Dedifferentiated amniotic fluid mesenchymal stem cell (primary cell): ENCODE measurements around the gene NMRK1.
A peak's percentile ranks its signal among the peaks of the same experiment; 100 is the strongest.

Experiments used
- DNase-seq: peaks from one replicate; pipeline ENCODE4 v3.0.0-alpha.2; 2016; ENCODE audit errors: extremely low spot score

Gene NMRK1

DNA sequence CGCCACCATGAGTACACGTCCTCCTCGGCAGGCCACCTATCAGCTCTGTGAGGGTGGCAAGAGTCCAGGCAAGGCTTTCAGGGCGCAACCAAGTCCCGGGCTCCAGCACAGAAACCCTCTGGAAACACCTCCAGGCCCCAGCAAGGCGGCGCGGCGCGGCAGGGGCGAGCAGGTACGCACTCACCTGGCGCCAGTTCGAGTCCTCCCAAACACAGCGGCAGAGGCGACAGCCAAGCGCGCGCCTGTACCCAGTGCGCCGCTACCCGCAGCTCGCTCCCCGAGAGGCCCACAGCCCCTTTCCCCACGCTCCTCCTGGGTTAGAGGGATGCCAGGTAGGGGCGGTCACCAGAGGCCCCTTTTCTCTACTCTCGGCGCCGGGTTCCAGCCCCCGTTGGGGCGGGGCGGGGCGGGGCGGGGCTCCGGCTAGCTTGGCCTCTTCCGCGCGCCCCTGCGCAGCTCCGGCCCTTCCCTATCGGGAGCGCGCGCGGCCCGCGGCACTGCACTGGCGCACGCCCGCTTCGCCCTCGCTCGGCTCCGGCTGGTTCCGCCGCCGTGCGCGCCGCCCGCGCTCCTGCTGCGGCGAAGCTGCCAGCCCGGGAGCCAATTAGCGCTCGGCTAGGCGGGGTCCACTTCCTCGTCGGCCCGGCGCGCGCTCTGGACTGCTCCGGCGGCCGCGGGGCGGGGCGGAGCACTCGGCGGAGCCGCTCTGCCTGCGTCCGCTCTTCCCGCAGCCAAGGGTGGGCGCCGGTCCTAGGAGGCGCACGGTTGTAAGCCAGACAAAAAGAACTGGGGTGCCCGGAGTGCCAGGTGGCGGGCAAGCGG is at the start of gene NMRK1, which contains the start of gene OSTF1:
NMRK1 (minus strand) TSS at position 332 of the 822 bp plus-strand sequence. CDS start 5,040 bp downstream, outside the sequence.
OSTF1 (plus strand) TSS at position 691 of the 822 bp plus-strand sequence. CDS start 179 bp downstream, outside the sequence.
- peak; percentile 93 for DNase-seq

DNA sequence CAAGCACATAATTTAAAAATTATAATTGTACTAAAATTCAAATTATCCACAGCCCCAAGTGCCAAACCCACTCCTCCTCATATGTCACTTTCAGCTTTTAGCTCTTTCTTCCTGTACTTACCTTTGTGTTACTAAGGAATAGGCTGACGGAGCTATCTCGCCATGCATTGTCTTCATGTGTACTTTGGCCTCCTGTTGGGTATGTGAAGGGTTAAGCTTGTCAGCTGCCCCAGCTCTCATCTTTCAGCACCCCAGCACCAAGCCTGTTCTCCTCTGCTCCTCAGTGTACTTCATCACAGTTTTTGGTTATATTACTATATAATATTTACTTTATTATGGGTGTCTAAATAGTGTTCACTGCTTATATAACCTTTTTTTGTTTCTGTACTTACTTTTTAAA is 46.5 kb upstream of the NMRK1 start:
- DNase-seq, result no peak

- no peak for DNase-seq
These were observed 45.4 kb upstream of the NMRK1 start for GRCh38 chr9:75133396-75133795.

- DNase-seq, result no peak
These were observed 44.3 kb upstream of the NMRK1 start for GRCh38 chr9:75132244-75132643.

DNA sequence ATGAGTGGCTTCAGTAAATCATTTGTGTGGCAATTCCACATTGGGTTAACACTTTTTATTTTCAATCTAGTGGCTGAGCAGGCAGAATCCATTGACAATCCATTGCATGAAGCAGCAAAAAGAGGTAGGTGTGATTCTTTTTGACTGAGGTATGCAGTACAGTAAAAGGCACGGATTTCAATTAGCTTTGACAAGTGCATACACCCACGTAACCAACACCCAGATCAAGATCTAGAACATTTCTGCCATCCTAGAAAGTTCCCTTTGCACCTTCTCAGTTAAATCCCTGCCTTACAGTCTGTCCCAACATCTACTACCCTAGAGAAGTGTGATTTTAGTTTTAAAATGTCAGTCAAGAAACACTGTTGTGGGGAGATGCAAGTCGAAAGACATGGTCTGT is 43.7 kb upstream of the NMRK1 start:
- DNase-seq, result no peak

GRCh38 chr9:75130621-75131230 is 42.8 kb upstream of the NMRK1 start:
- peak; percentile 58 for DNase-seq

DNA sequence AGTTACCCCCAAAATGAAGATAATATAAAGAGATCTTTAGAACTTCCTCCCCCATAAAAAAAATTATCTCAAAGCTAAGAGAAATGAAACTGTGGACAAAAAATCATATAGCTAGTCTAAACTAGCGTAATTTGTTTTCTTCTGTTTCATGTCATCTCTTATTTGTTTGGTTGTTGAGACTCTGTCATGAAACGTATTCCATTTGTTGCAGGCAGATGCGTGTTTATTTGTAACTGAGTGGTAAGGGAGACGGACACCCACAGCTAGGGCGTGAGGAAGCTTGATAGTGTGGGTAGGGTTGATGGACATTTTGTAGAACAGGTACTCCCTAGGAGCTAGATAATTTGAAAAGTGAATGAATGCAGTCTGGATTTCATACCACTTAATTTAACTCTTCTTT is 42.2 kb upstream of the NMRK1 start:
- DNase-seq, result no peak

GRCh38 chr9:75128535-75128934 is 40.6 kb upstream of the NMRK1 start:
- DNase-seq, result no peak

GRCh38 chr9:75123696-75124095 is 35.7 kb upstream of the NMRK1 start:
- no peak for DNase-seq

DNA sequence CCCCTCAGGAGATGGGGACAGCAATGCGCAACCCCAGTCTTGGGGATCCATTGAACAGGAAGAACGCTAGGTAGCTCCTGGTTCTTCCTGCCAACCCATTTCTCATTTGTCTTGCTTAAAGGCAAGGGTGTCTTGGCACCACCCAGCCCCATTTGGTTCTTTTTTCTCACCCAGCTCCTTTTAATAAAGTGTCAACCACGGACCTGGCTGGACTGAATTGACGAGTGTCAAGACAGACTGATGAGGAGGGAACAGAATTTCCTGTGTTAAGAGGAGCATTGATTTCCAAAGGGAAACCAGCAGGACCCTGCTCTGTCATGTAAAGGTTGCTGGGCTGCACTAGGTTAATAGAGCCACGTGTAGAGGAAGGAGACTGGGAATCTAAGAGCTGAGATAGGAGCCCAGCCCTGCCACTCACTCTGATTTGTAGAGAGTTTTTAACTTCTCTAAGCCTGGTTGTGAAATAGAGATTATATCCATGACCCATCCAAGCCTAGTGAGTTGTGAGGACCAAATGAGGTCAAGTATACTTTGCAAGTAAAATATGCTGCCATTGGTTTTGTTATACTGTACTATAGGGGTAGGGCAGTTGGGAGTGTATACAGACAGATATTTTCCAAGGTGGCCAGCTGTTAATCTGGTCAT is 34.1 kb upstream of the NMRK1 start:
- DNase-seq, result no peak

DNA sequence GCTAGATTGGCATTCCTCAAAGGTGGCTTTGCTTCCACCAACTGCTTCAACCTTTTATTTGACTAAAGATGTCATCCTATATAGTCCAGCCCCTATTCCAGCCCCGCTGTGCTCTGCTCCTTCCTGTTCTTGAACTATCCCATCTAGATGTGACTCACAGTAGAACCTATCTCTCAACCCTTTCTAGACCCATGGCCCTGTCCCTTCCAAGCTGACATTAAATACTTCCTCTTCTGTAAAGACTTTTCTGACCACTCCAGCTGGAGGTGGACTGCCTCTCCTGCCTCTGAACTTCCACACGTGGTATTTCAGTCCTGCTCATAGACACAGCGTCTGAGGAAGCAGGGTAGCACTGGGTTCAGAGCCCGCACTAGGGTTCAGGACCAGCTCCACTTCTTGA is 32.7 kb upstream of the NMRK1 start:
- DNase-seq, result no peak

DNA sequence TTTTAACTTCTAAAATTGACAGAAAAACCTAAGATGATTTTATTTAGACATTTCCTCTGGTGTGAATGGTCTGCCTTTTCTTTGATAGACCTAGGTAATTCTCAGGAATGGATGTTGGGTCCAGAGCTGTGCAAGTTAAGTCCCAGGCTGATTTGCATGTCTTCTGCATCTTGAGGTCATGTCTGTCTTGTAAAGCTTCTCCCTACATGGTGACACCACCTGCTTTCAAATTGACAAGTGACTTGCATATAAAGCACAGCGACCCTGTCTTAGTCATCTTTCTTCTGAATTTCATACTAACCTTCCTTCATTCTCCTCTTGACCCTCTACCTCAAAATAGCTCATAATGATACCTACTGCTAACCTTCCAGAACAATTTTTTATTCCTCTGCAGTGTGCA is 29.6 kb upstream of the NMRK1 start:
- DNase-seq, result no peak

DNA sequence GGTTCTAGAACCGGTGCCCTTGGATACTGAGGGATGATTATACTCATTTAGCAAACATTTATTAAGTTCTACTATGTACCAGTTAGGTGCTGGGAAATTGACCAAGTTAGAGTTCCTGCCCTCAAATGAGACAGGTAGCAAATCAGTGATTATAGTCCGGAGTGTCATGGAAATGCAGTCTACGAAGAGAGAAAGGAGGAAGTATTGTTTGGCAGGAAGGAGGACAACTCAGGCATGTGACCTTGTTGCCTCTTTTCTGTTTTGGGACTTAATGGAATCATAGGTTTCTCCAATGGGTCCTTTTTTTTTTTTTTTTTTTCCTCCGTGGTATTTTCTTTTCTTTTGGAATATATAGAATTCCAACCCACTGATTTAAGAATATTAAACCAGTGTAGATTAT is 28.4 kb upstream of the NMRK1 start:
- no peak for DNase-seq

- DNase-seq, result no peak
These were observed 24.8 kb upstream of the NMRK1 start for GRCh38 chr9:75112789-75113188.

DNA sequence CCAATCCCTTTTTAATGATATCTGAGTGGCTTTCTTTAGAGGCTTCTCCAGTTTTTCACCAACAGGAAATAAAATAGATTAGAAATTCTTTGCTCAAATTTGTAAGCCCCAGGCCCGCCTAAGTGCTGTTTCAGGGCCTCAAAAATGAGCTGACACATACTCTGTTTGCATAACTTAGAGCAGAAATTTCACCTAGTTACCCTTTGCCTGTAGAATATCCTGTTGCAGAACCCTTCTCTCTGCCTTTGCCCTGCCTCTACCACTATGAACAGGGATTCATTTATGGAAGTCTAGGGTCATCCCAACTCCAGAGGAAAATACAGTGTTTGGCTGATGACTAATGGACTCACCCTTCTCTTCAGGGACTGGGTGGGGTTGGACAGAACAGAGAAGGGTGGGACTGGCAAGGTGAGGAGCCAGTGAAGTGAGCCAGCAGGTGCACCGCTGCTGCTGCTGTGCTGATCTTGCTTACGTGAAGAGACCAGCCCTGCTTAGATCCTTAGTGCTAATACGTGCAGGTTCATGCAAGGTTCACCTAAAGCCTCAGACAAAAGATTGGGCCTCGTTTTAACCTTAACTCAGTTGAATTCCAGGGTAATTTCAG is 23.2 kb upstream of the NMRK1 start:
- no peak for DNase-seq

- no peak for DNase-seq
These were observed 21.4 kb upstream of the NMRK1 start for GRCh38 chr9:75109210-75109839.

DNA sequence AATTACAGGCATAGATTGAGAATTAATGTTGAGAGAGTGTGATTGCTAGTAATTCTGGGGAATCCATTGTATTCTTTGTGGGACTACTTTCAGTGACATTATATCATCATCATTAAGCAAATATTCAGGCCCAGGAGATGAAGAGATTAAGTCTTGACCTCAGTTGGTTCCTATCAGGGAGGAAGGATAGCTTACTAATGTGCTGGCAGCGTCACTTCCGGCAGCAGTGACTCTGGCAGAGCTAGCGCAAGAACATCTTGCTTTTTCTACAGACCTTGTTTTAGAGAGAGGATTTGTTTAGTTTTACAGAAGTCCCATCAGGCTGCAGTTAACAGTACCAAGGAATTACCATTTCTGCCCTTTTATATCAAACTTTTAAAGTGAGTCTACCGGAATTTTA is 20.6 kb upstream of the NMRK1 start:
- DNase-seq, result no peak

DNA sequence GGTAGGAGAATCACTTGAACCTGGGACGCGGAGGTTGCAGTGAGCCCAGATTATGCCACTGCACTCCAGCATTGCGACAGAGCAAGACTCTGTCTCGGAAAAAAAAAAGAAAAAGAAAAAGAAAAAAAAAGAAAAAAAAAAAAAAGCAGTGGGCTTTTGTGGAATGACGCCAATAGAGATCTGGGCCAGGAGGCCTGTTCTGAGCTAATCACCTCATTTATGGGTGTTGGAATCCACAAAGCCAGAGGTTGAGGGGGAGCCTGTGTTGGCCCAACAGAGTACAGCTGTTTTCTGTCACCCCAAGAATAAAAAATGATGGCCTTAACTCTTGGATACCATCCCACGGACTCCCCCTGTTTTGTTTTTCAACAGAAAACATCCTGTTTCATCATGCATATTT is 18.9 kb upstream of the NMRK1 start:
- no peak for DNase-seq

DNA sequence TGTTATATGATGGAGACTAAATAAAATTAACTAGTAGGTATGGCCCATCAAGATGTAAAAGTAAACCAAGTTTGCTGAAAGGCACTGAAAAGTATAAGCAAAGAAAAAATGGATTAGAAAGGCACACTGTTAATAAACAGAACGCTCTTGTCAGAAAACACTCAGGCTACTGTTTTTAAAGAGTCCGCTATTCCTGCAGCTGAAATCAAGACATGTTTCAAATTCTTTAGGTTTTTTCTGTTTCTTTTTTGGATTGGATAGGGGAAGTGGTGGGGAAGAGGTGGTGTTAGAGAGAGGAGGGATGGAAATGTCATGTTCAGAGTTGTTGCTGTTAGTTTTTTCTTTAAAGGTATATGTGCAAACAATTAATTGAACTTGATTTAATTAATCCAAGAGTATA is 17.9 kb upstream of the NMRK1 start:
- DNase-seq, result no peak

GRCh38 chr9:75105019-75105540 is 17.1 kb upstream of the NMRK1 start:
- DNase-seq, result no peak

- no peak for DNase-seq
These were observed 16.7 kb upstream of the NMRK1 start for GRCh38 chr9:75104607-75105006.
